Caco-2 (cell line): ENCODE data around the gene NUTM2F. TPM values are rescaled to one million over a fixed set of nuclear protein-coding genes. Genes with fewer than 3 reads are reported as not detected.

ENCODE experiments used
- BruUV-seq: library from RNA; stranded (reverse); fragments of 400-500 nt; replicated peaks from 2 replicates; lab custom pipeline; 2021; lab: Mats Ljungman, UMichigan
- CTCF ChIA-PET: fragments of 300-600 bp; sonication (Branson Sonifier 250); formaldehyde crosslinking; loops from one replicate; lab custom pipeline; 2022; ENCODE audit warnings: antibody characterized with exemption; lab: Charles Lee
- POLR2A ChIA-PET: fragments of 300-600 bp; sonication (Branson Sonifier 250); formaldehyde crosslinking; loops from one replicate; lab custom pipeline; 2022; ENCODE audit warnings: antibody characterized with exemption; lab: Charles Lee
- DNase-seq, 2 experiments: peaks; one replicate each; pipeline versions ENCODE4 v3.0.0 to v3.0.0-alpha.2; 2020 to 2022
- H3K27me3 ChIP-seq: replicated peaks from 2 replicates; pipeline ENCODE4 v1.6.0; 2011; ENCODE audit warnings: low read length; ENCODE audit not compliant: control insufficient read depth, insufficient read depth
- H3K36me3 ChIP-seq: 2 replicates; pipeline ENCODE4 v1.5.1; 2011; ENCODE audit warnings: low read length; ENCODE audit not compliant: control insufficient read depth, insufficient read depth
- H3K4me1 ChIP-seq: fragments of 250-450 bp; sonication (Bioruptor Pico); 2 replicates; pipeline ENCODE4 v1.5.1; 2020; ENCODE audit warnings: mild to moderate bottlenecking
- H3K4me3 ChIP-seq: 2 replicates; pipeline ENCODE4 v1.5.1; 2011; ENCODE audit warnings: low read depth, mild to moderate bottlenecking, control low read depth, low read length
- H3K9me3 ChIP-seq: fragments of 250-450 bp; sonication (Bioruptor Pico); 2 replicates; pipeline ENCODE4 v1.5.1; 2020; ENCODE audit warnings: mild to moderate bottlenecking, moderate library complexity
- H3K27ac Mint-ChIP-seq: one replicate; pipeline ENCODE4 v1.8.0; 2022; ENCODE audit warnings: mixed read lengths; ENCODE audit not compliant: unreplicated experiment
- H3K27me3 Mint-ChIP-seq: one replicate; pipeline ENCODE4 v1.8.0; 2022; ENCODE audit warnings: mixed read lengths; ENCODE audit not compliant: insufficient read depth, unreplicated experiment
- H3K36me3 Mint-ChIP-seq: one replicate; pipeline ENCODE4 v1.8.0; 2022; ENCODE audit warnings: mild to moderate bottlenecking, mixed read lengths; ENCODE audit not compliant: insufficient read depth, unreplicated experiment
- H3K4me1 Mint-ChIP-seq: one replicate; pipeline ENCODE4 v1.8.0; 2022; ENCODE audit warnings: low read depth, mixed read lengths; ENCODE audit not compliant: unreplicated experiment
- H3K4me3 Mint-ChIP-seq: one replicate; pipeline ENCODE4 v1.8.0; 2022; ENCODE audit warnings: mild to moderate bottlenecking, moderate library complexity, mixed read lengths; ENCODE audit not compliant: unreplicated experiment
- H3K9me3 Mint-ChIP-seq: one replicate; pipeline ENCODE4 v1.8.0; 2022; ENCODE audit warnings: mixed read lengths; ENCODE audit not compliant: unreplicated experiment
- intact Hi-C: fragments of 100-400 bp; cut with micrococcal nuclease; formaldehyde crosslinking; loops from one replicate; pipeline ENCODE4 v1.10.0; 2022; ENCODE audit not compliant: unreplicated experiment
- total RNA-seq: library from RNA; stranded (reverse); gene quantifications from 2 replicates; pipeline ENCODE4 v1.2.3, GENCODE V29; 2022
- TF ChIP-seq, protein P1 (sequence below), 2 experiments: fragments of 200-600 bp in 1 of 2; IDR thresholded peaks; 1 replicate in 1 of 2; 2 replicates in 1 of 2; pipeline versions ENCODE4 v1.5.1 to v1.8.0; 2011 to 2022; ENCODE audit warnings: antibody characterized with exemption in 1 of 2, control low read depth in 1 of 2, inconsistent platforms in 1 of 2, low read depth in 1 of 2, low read length in 1 of 2, mild to moderate bottlenecking in 1 of 2, moderate library complexity in 1 of 2; ENCODE audit not compliant: insufficient read depth in 1 of 2, severe bottlenecking in 1 of 2, unreplicated experiment in 1 of 2

The NUTM2F gene
- total RNA-seq, 1 experiment from 2014 or later: not detected

DNA sequence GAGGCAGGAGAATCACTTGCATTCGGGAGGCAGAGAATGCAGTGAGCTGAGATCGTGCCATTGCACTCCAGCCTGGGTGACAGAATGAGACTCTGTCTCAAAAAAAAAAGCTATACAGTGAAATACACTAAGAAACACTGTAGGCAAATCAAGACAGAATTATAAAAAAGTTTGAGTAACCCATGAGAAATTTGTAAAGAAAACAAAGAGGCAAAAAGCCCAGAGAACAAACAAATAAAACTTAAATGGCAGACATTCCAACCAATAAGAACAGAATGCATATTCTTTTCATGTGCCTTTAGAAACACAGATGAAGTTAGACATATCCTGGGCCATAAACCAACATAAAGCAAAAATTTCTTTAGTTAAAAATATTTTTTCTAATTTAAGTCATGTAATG lies 38.8 kb downstream of the NUTM2F start:
- TF ChIP-seq, protein P1, sequence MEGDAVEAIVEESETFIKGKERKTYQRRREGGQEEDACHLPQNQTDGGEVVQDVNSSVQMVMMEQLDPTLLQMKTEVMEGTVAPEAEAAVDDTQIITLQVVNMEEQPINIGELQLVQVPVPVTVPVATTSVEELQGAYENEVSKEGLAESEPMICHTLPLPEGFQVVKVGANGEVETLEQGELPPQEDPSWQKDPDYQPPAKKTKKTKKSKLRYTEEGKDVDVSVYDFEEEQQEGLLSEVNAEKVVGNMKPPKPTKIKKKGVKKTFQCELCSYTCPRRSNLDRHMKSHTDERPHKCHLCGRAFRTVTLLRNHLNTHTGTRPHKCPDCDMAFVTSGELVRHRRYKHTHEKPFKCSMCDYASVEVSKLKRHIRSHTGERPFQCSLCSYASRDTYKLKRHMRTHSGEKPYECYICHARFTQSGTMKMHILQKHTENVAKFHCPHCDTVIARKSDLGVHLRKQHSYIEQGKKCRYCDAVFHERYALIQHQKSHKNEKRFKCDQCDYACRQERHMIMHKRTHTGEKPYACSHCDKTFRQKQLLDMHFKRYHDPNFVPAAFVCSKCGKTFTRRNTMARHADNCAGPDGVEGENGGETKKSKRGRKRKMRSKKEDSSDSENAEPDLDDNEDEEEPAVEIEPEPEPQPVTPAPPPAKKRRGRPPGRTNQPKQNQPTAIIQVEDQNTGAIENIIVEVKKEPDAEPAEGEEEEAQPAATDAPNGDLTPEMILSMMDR (IDR thresholded peaks at IDR 0.05; ENCODE audit: insufficient read depth in 1 of 2, low read depth in 1 of 2, low read length in 1 of 2, severe bottlenecking in 1 of 2, unreplicated experiment in 1 of 2): no peak
- DNase-seq: no peak
- Mint-ChIP-seq H3K36me3 (peaks cover 9% of the 10 kb centered on the region), H3K9me3 (no peaks in the 10 kb centered on the region), H3K27ac (no peak overlapping the region), H3K4me3 (no peak overlapping the region), H3K27me3 (no peaks in the 10 kb centered on the region), H3K4me1 (no peaks in the 10 kb centered on the region)
- BruUV-seq: no TSS peak
- Histone ChIP-seq H3K4me3 (no peak overlapping the region), H3K9me3 (no peaks in the 10 kb centered on the region), H3K36me3 (no peaks in the 10 kb centered on the region), H3K27me3 (no peaks in the 10 kb centered on the region), H3K4me1 (no peaks in the 10 kb centered on the region)
- ChIA-PET CTCF (no interaction called here), POLR2A (no interaction called here)
- intact Hi-C loops: no loop called here

DNA sequence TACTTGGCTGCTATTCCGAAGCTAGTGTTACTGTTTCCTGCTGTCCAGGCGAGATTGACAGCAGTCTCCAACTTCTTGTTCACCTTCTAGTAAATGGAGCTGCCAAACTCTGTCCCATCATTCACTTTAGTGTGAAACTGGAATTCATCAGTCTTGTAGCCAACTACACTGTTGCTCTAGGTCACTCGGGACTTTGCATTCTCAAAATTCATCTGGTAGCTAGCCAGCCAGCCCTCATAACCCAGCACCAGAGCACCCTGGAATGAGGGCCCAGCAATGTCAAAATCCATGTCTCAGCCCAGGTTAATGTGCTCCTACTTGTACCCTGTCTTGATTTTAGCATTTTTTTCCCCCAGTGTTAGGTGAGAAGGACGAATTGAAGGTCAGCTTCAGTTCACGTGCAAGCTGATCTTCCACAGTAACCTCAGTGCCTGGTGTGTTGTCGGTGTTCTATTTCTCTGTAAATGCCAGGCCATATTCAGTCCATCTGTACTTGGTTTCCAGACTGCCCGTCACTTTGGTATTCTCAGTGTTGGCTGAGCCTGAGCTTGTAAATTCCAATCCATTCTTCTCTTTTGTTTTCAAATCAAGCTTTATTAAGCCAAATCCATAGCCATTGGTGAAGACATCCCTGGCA lies 40.4 kb downstream of the NUTM2F start:
- Mint-ChIP-seq H3K4me3 (no peak overlapping the region), H3K9me3 (no peaks in the 10 kb centered on the region), H3K36me3 (peaks cover 9% of the 10 kb centered on the region), H3K4me1 (no peaks in the 10 kb centered on the region), H3K27ac (no peak overlapping the region), H3K27me3 (no peaks in the 10 kb centered on the region)
- intact Hi-C loops: no loop called here
- Histone ChIP-seq H3K27me3 (no peaks in the 10 kb centered on the region), H3K4me3 (no peak overlapping the region), H3K36me3 (no peaks in the 10 kb centered on the region), H3K9me3 (no peaks in the 10 kb centered on the region), H3K4me1 (no peaks in the 10 kb centered on the region)
- DNase-seq: no peak
- ChIA-PET POLR2A (interaction anchor here (0.6 kb wide), 1 partner anchor 17 kb away, joined by 3 read pairs; no protein-coding TSS in a partner anchor), CTCF (no interaction called here)
- TF ChIP-seq, protein P1 (IDR thresholded peaks at IDR 0.05; ENCODE audit: insufficient read depth in 1 of 2, low read depth in 1 of 2, low read length in 1 of 2, severe bottlenecking in 1 of 2, unreplicated experiment in 1 of 2): no peak
- BruUV-seq: no TSS peak

DNA sequence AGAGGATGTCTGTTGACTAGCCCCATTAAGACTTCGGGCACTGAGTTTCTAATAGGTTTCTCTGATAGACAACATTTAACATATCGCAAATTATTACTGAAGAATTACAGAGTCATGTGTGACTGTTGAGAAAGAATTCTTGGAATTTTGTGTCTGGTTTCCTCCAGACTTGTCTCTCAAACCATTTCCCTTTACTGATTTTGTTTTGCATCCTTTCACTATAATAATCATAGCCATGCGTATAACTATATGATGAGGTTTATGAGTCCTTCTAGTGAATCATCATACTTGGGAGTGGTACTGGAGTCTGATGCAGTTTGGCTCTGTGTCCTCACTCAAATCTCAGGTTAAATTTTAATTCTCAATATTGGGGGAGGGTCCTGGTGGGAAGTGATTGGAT lies 42.3 kb downstream of the NUTM2F start:
- CTCF ChIA-PET: no interaction called here
- DNase-seq: no peak
- H3K36me3 Mint-ChIP-seq: peaks cover 20% of the 10 kb centered on the region
- no peak overlapping the region for H3K4me3 Mint-ChIP-seq
- TF ChIP-seq, protein P1 (IDR thresholded peaks at IDR 0.05; ENCODE audit: insufficient read depth in 1 of 2, low read depth in 1 of 2, low read length in 1 of 2, severe bottlenecking in 1 of 2, unreplicated experiment in 1 of 2): no peak
- Histone ChIP-seq H3K27me3 (no peaks in the 10 kb centered on the region), H3K4me3 (no peak overlapping the region), H3K4me1 (no peaks in the 10 kb centered on the region), H3K36me3 (no peaks in the 10 kb centered on the region), H3K9me3 (no peaks in the 10 kb centered on the region)
- H3K9me3 Mint-ChIP-seq: peaks cover 9% of the 10 kb centered on the region
- POLR2A ChIA-PET: no interaction called here
- H3K27me3 Mint-ChIP-seq: no peaks in the 10 kb centered on the region
- H3K4me1 Mint-ChIP-seq: no peaks in the 10 kb centered on the region
- intact Hi-C loops: no loop called here
- no TSS peak for BruUV-seq
- H3K27ac Mint-ChIP-seq: no peak overlapping the region
